Trophoblast cell (in vitro differentiated cells and primary cell): ENCODE measurements around the gene ATP7B.

Experiments used
- DNase-seq, 2 donors: peaks; one replicate each; pipeline ENCODE4 v3.0.0-alpha.2; 2016
- H2AFZ ChIP-seq: 2 replicates; pipeline ENCODE4 v1.6.1; 2013; ENCODE audit warnings: low read length, moderate library complexity, mild to moderate bottlenecking; ENCODE audit not compliant: insufficient read depth, poor library complexity
- H2AK5ac ChIP-seq: 2 replicates; pipeline ENCODE4 v1.6.1; 2013; ENCODE audit warnings: mild to moderate bottlenecking, low read length
- H2BK120ac ChIP-seq: 2 replicates; pipeline ENCODE4 v1.6.1; 2013; ENCODE audit warnings: low read length, mild to moderate bottlenecking, moderate library complexity; ENCODE audit not compliant: insufficient read depth, poor library complexity
- H2BK12ac ChIP-seq: 2 replicates; pipeline ENCODE4 v1.6.1; 2013; ENCODE audit warnings: mild to moderate bottlenecking, low read length, moderate library complexity
- H2BK5ac ChIP-seq: 2 replicates; pipeline ENCODE4 v1.6.1; 2013; ENCODE audit warnings: low read length, low read depth, moderate library complexity, mild to moderate bottlenecking; ENCODE audit not compliant: poor library complexity
- H3K14ac ChIP-seq: 2 replicates; pipeline ENCODE4 v1.6.1; 2013; ENCODE audit warnings: mild to moderate bottlenecking, low read length
- H3K18ac ChIP-seq: 2 replicates; pipeline ENCODE4 v1.6.1; 2013; ENCODE audit warnings: mild to moderate bottlenecking, low read length
- H3K23ac ChIP-seq: 2 replicates; pipeline ENCODE4 v1.6.1; 2013; ENCODE audit warnings: low read length
- H3K27ac ChIP-seq: 2 replicates; pipeline ENCODE4 v1.5.1; 2013; ENCODE audit warnings: low read depth, mild to moderate bottlenecking, inconsistent platforms, low read length, moderate library complexity
- H3K27me3 ChIP-seq: 2 replicates; pipeline ENCODE4 v1.6.1; 2013; ENCODE audit warnings: inconsistent platforms, mild to moderate bottlenecking, low read length, moderate library complexity; ENCODE audit not compliant: insufficient read depth
- H3K36me3 ChIP-seq, 2 experiments: 1 replicate in 1 of 2; 2 replicates in 1 of 2; pipeline ENCODE4 v1.6.1; 2013; ENCODE audit warnings: low read length in 2 of 2, mild to moderate bottlenecking in 2 of 2, moderate library complexity in 1 of 2; ENCODE audit not compliant: insufficient read depth in 2 of 2, control insufficient read depth in 1 of 2
- H3K4ac ChIP-seq: 2 replicates; pipeline ENCODE4 v1.6.1; 2013; ENCODE audit warnings: low read depth, mild to moderate bottlenecking, low read length, moderate library complexity
- H3K4me1 ChIP-seq, 2 experiments: 1 replicate in 1 of 2; 2 replicates in 1 of 2; pipeline ENCODE4 v1.6.1; 2013; ENCODE audit warnings: low read length in 2 of 2, mild to moderate bottlenecking in 2 of 2, moderate library complexity in 1 of 2; ENCODE audit not compliant: insufficient read depth in 2 of 2, control insufficient read depth in 1 of 2
- H3K4me2 ChIP-seq: 2 replicates; pipeline ENCODE4 v1.6.1; 2013; ENCODE audit warnings: inconsistent platforms, mild to moderate bottlenecking, low read length, moderate library complexity
- H3K4me3 ChIP-seq: 2 replicates; pipeline ENCODE4 v1.5.1; 2013; ENCODE audit warnings: mild to moderate bottlenecking, low read depth, low read length, inconsistent platforms
- H3K79me1 ChIP-seq: one replicate; pipeline ENCODE4 v1.6.1; 2013; ENCODE audit warnings: low read length
- H3K79me2 ChIP-seq: 2 replicates; pipeline ENCODE4 v1.6.1; 2013; ENCODE audit warnings: low read length, mild to moderate bottlenecking; ENCODE audit not compliant: control insufficient read depth, insufficient read depth, poor library complexity
- H3K9ac ChIP-seq: 2 replicates; pipeline ENCODE4 v1.6.1; 2013; ENCODE audit warnings: mild to moderate bottlenecking, low read length
- H3K9me3 ChIP-seq: 2 replicates; pipeline ENCODE4 v1.6.1; 2013; ENCODE audit warnings: low read depth, mild to moderate bottlenecking, control low read depth, inconsistent platforms, low read length; ENCODE audit not compliant: insufficient read depth
- H4K12ac ChIP-seq: 2 replicates; pipeline ENCODE4 v1.6.1; 2013; ENCODE audit warnings: low read depth, mild to moderate bottlenecking, low read length, moderate library complexity
- H4K8ac ChIP-seq: 2 replicates; pipeline ENCODE4 v1.6.1; 2013; ENCODE audit warnings: low read depth, mild to moderate bottlenecking, low read length, moderate library complexity
- H4K91ac ChIP-seq: one replicate; pipeline ENCODE4 v1.6.1; 2013; ENCODE audit warnings: low read depth, mild to moderate bottlenecking, low read length, moderate library complexity
- WGBS: extraction: QIAGEN DNeasy Blood & Tissue Kit; methylation state at CpG from one replicate; pipeline ENCODE4 v1.1.7; 2013; ENCODE audit warnings: missing lambda C conversion rate; ENCODE audit not compliant: insufficient read length, insufficient coverage; ENCODE audit errors: extremely low coverage; 5-methylcytosine and 5-hydroxymethylcytosine counted together

The ATP7B gene

DNA sequence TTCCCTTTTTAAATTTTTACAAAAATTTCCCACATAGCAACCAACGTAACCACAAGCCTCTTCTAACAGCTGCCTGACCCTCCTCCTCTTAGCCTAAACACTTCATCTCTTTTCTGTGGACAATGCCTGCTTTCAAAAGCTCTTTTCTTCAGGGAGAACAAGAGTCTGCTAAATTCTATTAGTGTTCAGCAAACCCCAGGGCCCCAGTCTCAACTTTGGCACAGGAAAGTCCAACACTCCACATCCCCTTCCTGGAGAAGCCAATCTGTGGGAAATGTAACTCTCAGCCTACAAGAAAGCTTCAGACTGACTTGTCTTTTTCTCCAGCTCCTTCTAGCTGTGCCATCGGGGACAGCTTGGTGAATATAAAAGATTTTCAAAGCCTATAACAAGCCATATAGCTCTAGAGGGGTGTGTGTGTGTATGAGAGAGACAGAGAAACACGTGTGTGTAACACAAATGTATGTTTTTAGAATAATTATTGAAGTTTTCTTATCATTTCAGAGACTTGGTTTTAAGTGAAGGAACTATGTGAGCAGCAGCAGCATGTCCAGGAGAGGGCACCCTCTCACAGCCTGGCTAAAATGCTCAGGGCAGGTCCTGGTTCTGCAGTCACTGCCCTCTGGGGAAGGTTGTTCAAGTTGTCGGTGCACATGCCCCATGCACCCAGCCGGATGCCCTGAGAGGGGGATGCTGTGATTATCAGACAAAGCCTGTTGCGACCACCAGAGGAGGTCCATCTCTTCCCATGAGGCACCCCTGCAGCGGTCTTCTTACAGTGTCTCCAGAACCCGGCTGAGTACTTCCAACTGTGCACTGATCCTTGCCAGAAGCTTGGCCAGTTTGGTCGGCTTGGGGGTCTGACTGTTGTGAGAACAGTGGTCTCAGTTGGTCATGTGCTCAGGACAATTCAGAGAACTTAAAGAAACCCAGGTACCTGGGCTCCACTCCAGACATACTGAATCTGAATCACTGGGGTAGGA, 115.1 kb downstream of the ATP7B start:
- Histone ChIP-seq H4K91ac (no peak overlapping the region), H3K9ac (no peak overlapping the region)

GRCh38 chr13:51894239-51894638, 117.0 kb downstream of the ATP7B start:
- Histone ChIP-seq H3K4ac (no peak overlapping the region), H3K4me2 (no peak overlapping the region), H2BK120ac (no peak overlapping the region), H2BK5ac (no peak overlapping the region), H3K9me3 (no peaks in the 10 kb centered on the region), H3K23ac (no peak overlapping the region), H3K14ac (no peak overlapping the region), H4K91ac (no peak overlapping the region), H2AFZ (no peak overlapping the region), H3K4me3 (no peak overlapping the region), H3K9ac (no peak overlapping the region), H3K79me2 (no peaks in the 10 kb centered on the region), H4K8ac (no peak overlapping the region), H3K18ac (no peak overlapping the region), H2BK12ac (no peak overlapping the region), H3K79me1 (no peaks in the 10 kb centered on the region), H4K12ac (no peak overlapping the region), H3K4me1 (no peaks in the 10 kb centered on the region), H3K36me3 (no peaks in the 10 kb centered on the region), H3K27me3 (no peaks in the 10 kb centered on the region), H3K27ac (no peak overlapping the region), H2AK5ac (no peak overlapping the region)
- WGBS, result no CpG with 5 or more reads among the region's 4 CpGs
- no peak for DNase-seq

More for the DNA sequence above, 115.1 kb downstream of the ATP7B start:
- Histone ChIP-seq H3K9me3 (no peaks in the 10 kb centered on the region), H2BK12ac (no peak overlapping the region), H4K8ac (no peak overlapping the region), H2BK5ac (no peak overlapping the region), H2AFZ (no peak overlapping the region), H2AK5ac (no peak overlapping the region), H4K12ac (no peak overlapping the region), H3K79me2 (no peaks in the 10 kb centered on the region), H3K4me3 (no peak overlapping the region), H3K36me3 (no peaks in the 10 kb centered on the region), H3K79me1 (no peaks in the 10 kb centered on the region), H3K23ac (no peak overlapping the region), H3K4ac (no peak overlapping the region), H3K18ac (no peak overlapping the region), H3K4me2 (no peak overlapping the region), H3K27me3 (no peaks in the 10 kb centered on the region), H3K27ac (no peak overlapping the region), H3K4me1 (no peaks in the 10 kb centered on the region), H3K14ac (no peak overlapping the region), H2BK120ac (no peak overlapping the region)
- no CpG with 5 or more reads among the region's 9 CpGs for WGBS
- DNase-seq, result peak; percentile 69 to 75

- Histone ChIP-seq H2AK5ac (no peak overlapping the region), H4K12ac (no peak overlapping the region), H3K4me3 (no peak overlapping the region), H3K79me1 (no peaks in the 10 kb centered on the region), H3K36me3 (no peaks in the 10 kb centered on the region), H3K18ac (no peak overlapping the region), H2BK12ac (no peak overlapping the region), H3K4ac (no peak overlapping the region), H3K9me3 (no peaks in the 10 kb centered on the region), H2BK120ac (no peak overlapping the region), H4K91ac (no peak overlapping the region), H3K4me2 (no peak overlapping the region), H3K27ac (no peak overlapping the region), H3K79me2 (no peaks in the 10 kb centered on the region), H4K8ac (no peak overlapping the region), H2AFZ (no peak overlapping the region), H2BK5ac (no peak overlapping the region), H3K27me3 (no peaks in the 10 kb centered on the region), H3K4me1 (no peaks in the 10 kb centered on the region), H3K14ac (no peak overlapping the region), H3K23ac (no peak overlapping the region), H3K9ac (no peak overlapping the region)
- no peak for DNase-seq
- no CpG with 5 or more reads among the region's 3 CpGs for WGBS
These were observed 118.6 kb downstream of the ATP7B start for GRCh38 chr13:51892657-51893056.

- Histone ChIP-seq H3K9ac (no peak overlapping the region), H2BK12ac (no peak overlapping the region), H3K79me2 (no peaks in the 10 kb centered on the region), H3K4me1 (no peaks in the 10 kb centered on the region), H4K91ac (no peak overlapping the region), H2BK5ac (no peak overlapping the region), H3K9me3 (no peaks in the 10 kb centered on the region), H3K27me3 (no peaks in the 10 kb centered on the region), H3K4ac (no peak overlapping the region), H3K18ac (no peak overlapping the region), H3K36me3 (no peaks in the 10 kb centered on the region), H4K8ac (no peak overlapping the region), H3K4me3 (no peak overlapping the region), H3K23ac (no peak overlapping the region), H3K27ac (no peak overlapping the region), H3K79me1 (no peaks in the 10 kb centered on the region), H3K4me2 (no peak overlapping the region), H2AK5ac (no peak overlapping the region), H4K12ac (no peak overlapping the region), H2BK120ac (no peak overlapping the region), H3K14ac (no peak overlapping the region), H2AFZ (no peak overlapping the region)
- DNase-seq, result no peak
- WGBS, result no CpG with 5 or more reads among the region's 2 CpGs
These were observed 123.8 kb downstream of the ATP7B start for GRCh38 chr13:51887468-51887867.
